OCI-LY7 (cell line): ENCODE measurements around the gene HLCS.

Experiments
- CTCF ChIP-seq: fragments of 200-600 bp; sonication (generic); conservative IDR thresholded peaks from 2 replicates; pipeline ENCODE4 v1.5.1; 2014; ENCODE audit warnings: mild to moderate bottlenecking, antibody characterized with exemption, low read length, moderate library complexity, mixed read lengths
- EZH2phosphoT487 ChIP-seq: fragments of 200-600 bp; sonication (generic); IDR thresholded peaks from 2 replicates; pipeline ENCODE4 v1.6.1; 2018; ENCODE audit warnings: low read depth, borderline replicate concordance, mild to moderate bottlenecking, mixed run types, antibody characterized with exemption, low read length, moderate library complexity, mixed read lengths

DNA sequence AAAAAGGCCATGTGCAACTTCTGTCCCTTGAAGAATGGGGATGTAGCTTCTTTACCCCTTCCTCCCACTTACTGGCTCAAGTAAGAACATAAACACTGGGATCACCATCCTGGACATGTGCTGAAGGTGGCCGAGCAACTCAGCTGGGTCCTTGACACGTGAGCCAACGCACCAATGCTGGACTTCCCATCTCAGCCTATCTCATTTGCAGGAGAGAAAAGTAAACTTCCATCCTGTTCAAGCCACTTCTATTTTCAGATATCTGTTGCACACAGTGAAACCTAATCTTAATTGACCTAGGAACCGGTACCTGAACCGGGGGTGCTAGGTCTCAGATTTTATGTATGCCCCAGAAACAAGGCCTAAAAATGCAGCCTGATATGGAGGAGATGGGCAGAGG, 75.3 kb downstream of the HLCS start:
- no peak for TF ChIP-seq CTCF
- TF ChIP-seq EZH2phosphoT487: no peak
